GM12864 (cell line): ENCODE results near the gene FBXW5.

Experiments
- DNase-seq: peaks from one replicate; pipeline ENCODE4 v3.0.0-alpha.2; 2011; ENCODE audit warnings: low read depth
- H3K4me3 ChIP-seq: 2 replicates; pipeline ENCODE4 v1.5.1; 2011; ENCODE audit warnings: mild to moderate bottlenecking, low read depth, low read length, control low read depth
- TF ChIP-seq, protein P1 (sequence below): IDR thresholded peaks from 2 replicates; pipeline ENCODE4 v1.5.1; 2011; ENCODE audit warnings: low read depth, mild to moderate bottlenecking, moderate library complexity, low read length, control low read depth, inconsistent platforms; ENCODE audit errors: missing control alignments

FBXW5 gene

DNA sequence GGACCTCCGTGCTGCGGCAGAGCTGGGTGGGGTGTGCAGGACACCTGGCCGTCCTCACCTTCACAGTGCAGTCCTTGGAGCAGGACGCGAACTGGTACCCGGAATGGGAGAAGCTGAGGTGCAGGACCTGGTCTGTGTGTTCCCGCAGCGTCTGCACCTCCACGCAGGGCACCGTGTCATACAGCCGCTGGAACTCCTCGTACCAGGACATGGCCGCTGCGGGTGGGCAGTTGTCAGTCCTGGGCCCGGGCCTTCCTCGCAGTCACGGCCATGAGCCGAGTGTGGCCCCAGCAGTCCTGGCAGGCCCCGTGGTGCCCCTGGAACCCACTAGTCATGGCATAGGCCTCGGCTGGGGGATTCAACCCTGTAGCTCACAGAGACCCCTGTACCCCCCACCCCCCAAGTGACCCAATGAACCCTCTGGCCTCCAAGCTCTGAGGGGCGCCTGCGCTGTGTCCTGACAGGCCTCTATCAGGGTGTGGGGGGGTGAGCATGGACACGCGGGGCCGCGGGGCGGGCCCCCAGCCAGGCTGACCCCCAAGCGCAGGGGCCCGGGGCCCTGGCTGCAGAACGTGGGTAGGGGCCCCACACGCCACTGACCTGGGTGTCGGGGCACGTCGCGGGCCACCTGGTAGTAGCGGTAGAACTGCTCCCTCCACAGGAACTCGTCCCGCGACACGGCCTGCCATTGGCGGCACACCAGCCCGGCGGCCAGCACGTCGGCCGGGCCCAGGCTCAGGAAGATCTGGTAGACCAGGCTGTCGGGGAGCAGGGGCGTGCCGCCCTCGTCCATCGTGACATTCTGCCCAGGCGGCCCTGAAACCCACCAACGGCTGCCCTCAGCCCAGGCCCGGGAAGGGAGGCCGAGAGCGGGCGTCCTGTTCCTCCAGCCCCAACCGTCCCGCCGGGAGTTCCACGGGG, 987 bp downstream of the FBXW5 start:
- H3K4me3 ChIP-seq: peak overlapping the region; percentile 83
- DNase-seq: no peak
- TF ChIP-seq, protein P1, sequence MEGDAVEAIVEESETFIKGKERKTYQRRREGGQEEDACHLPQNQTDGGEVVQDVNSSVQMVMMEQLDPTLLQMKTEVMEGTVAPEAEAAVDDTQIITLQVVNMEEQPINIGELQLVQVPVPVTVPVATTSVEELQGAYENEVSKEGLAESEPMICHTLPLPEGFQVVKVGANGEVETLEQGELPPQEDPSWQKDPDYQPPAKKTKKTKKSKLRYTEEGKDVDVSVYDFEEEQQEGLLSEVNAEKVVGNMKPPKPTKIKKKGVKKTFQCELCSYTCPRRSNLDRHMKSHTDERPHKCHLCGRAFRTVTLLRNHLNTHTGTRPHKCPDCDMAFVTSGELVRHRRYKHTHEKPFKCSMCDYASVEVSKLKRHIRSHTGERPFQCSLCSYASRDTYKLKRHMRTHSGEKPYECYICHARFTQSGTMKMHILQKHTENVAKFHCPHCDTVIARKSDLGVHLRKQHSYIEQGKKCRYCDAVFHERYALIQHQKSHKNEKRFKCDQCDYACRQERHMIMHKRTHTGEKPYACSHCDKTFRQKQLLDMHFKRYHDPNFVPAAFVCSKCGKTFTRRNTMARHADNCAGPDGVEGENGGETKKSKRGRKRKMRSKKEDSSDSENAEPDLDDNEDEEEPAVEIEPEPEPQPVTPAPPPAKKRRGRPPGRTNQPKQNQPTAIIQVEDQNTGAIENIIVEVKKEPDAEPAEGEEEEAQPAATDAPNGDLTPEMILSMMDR: no peak

DNA sequence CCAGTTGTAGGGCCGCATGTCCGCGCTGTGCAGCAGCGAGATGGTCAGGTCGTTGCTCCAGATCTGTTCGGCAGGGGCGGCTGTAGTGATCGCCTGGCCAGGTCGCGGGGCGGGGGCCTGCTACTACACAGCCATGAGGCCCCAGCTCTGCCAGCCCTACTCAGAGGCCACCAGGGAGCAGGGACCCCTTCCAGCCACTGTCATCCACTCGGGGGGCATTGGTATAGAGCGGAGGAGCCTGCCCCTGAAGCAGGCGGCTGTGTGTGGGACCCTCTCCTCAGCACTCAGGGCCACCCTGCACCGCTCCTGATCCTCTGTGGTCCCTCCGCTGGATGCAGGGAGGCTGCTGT, 1.7 kb downstream of the FBXW5 start:
- DNase-seq: no peak
- TF ChIP-seq, protein P1: no peak
- peak overlapping the region; percentile 83 for H3K4me3 ChIP-seq

DNA sequence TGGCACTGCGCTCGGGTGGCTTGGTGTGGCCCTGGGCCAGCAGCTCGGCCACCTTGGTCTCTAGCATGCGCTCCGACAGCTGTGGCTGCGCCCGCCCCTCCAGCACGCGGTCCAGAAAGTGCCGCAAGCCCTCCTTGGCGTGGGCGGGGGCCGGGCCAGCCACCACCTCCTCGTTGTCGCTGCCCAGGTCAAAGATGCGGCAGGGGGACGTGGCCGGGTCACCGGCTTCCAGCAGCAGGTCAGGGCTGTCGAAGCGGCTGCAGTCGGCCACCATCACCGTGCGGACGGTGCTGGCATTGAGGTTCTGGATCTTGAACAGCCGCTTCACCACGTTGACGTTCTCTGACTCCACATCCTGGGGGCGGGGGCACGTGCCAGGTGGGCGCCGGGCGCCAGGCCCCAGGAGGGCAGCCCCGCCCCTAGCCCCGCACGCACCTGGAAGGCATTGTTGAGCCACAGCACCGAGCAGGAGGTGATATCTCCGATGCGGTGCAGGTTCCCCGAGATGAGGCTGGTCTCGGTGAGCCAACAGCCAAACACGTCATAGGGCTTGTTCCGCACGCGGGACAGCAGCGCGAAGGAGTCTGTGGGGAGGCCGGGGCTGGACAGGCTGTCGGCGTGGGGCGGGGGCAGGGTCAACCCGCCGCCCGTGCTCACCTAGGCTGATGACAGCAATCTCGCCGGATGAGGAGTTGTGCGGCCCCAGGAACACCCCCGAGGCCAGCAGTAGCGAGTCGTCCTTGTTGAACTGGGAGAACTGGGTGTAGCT, 2.2 kb downstream of the FBXW5 start:
- no peak overlapping the region for H3K4me3 ChIP-seq
- DNase-seq: no peak
- TF ChIP-seq, protein P1: no peak

DNA sequence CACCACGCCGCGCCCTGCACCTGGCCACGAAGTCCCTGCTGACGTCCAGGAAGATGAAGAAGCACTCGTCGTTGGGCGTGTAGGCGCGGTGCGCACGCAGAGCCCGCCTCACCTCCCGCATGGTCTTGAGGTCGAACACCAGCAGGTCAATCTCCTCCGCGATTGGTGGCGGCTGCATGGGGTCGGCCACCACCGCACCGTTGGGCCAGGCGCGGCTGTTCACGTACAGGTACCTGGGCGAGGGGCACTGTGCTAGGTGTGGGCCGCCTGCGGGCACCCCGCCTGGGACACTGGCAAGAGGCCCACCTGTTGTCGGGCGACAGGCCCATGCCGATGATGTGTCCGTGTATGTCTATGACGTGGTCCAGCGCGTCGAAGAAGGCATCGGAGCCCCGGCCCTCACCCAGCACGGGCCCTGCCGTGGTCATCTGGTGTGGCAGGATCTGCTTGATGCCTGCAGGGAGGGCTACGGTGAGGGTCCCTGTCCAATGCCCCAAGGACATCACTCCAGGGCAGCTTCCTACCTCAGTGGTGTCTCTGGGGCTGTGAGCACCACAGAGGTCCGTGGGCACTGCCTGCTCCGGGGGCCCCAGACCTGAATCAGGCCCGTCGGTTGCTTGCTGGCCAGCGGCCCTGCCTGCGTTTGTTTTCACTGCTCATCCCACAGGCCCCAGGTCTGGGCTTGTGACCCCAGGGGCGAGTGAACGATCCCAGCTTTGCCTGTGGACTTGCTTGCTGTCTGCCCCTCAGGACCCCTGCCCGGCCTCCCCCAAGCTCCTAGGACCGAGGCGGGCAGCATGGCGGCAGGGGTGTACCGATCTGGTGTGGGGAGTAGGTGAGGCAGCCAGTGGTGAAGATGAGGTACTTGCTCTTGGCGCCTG, 3.1 kb downstream of the FBXW5 start:
- no peak for DNase-seq
- TF ChIP-seq, protein P1: no peak
- H3K4me3 ChIP-seq: no peak overlapping the region

DNA sequence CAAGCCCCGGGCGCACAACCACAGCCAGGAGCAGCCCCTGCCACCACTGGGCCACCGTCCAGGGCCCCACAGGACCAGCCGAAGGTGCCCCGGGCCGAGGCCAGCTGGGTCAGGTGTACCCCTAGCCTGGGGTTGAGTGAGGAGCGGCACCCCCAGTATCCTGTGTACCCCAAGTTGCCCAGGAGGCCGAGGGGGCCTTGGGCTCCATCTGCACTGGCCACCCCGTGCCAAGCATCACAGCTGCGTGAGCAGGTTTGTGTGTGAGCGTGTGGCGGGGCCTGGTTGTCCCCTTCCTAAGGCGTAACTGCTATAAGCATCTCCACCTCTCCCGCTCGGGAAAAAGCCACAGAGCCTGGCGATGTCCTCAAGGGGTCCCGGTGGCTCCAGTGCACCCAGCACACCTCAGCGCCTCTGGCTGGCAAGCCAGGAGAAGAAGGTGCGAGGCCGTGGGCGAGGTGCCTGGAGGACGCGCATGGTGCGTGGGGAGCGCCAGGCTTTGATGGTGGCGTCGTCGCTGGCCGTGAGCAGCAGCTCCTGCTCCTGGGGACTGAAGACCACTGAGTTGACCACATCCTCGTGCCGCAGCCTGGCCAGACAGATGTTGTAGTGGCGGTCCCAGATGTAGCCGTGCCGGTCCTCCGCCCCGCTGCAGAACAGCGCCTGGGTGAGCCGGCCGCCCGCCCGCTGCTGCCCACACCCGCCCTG, 3.9 kb downstream of the FBXW5 start:
- TF ChIP-seq, protein P1: no peak
- DNase-seq: no peak
- no peak overlapping the region for H3K4me3 ChIP-seq

DNA sequence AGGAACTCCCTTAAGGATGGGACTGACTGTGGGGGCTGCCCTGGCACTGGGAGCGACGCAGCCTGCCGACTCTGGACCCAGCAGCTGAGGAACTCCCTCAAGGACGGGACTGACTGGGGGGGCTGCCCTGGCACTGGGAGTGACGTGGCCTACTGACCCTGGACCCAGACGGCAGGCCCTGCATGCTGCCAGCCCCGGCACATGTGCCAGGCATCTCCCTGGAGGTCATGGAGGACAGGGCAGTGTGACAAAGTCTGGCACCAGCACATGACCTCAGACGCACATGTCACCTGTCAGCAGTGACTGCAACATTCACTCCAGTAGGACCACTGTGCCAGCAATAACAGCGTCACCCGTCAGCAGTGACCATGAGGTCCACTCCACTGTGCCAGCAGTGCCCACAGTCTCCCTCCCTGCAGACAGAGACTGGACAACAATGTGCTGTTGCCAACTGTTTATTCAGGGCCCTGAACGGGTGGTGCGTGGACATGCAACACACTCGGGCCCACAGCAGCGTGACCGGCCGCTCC, 4.5 kb downstream of the FBXW5 start:
- no peak overlapping the region for H3K4me3 ChIP-seq
- DNase-seq: no peak
- TF ChIP-seq, protein P1: no peak
